22Rv1 (cell line): ENCODE measurements around the gene FRMD4B.

Source experiments
- CTCF ChIP-seq: fragments of 450-650 bp; IDR thresholded peaks from 2 replicates; pipeline ENCODE4 v1.5.1; 2017; ENCODE audit warnings: mild to moderate bottlenecking
- ZFX ChIP-seq: fragments of 450-650 bp; IDR thresholded peaks from 2 replicates; pipeline ENCODE4 v1.6.1; 2017; ENCODE audit warnings: antibody characterized with exemption, borderline replicate concordance

DNA sequence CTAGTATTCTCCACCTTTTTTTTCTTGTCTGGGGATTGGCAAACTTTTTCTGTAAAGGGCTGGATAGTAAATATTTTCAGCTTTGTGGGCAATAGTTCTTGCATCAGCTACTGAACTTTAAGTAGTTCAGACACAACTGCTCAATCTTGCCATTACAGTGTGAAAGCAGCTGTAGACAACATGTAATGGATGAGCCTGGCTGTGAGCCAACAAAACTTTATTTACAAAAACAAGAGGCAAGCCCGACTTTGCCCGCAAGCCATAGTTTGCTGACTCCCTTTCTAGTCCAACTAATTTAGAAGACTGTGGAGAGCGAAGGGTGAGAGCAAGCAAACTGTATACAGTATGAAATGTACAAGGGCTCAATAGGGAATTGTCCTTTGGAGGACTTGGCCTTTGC, 6.2 kb downstream of the FRMD4B start:
- TF ChIP-seq CTCF = no peak
- no peak for TF ChIP-seq ZFX
